ENCODE measurements around the gene SF1. TPM values are rescaled to one million over a fixed set of nuclear protein-coding genes. Genes with fewer than 3 reads are reported as not detected.

Gene SF1
- total RNA-seq, 2 experiments from 2014 or later, result 247 to 535 TPM

DNA sequence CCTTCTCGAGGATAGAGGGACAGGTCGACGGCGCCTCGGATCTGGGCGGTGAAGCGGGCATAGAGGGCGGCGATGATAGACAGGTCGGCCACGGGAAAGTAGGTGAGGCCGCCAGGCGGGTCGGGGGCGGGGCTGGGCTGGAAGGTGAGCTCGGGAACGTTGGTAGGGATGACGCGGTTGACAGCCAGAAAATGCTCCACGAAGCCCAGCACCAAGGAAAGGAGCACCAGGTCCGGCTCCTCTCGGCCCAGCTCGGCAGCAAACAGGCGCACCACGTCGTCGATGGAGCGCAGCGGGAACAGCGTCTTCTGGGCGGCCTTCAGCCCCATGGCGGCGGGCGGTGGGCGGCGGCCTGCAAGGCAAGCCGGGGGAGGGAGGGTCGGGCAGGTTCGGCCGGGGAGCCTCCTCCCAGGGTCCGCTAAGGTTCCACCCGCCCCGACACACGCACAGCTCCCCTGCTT, 31.5 kb upstream of the SF1 start:
- H3K36me3 ChIP-seq (ENCODE audit: insufficient read depth, low read length), result peaks cover 35% of the 10 kb centered on the region; the same call in 1 of the 2 replicates
- intact Hi-C loops (cut with micrococcal nuclease; ENCODE audit: unreplicated experiment), result no loop called here

DNA sequence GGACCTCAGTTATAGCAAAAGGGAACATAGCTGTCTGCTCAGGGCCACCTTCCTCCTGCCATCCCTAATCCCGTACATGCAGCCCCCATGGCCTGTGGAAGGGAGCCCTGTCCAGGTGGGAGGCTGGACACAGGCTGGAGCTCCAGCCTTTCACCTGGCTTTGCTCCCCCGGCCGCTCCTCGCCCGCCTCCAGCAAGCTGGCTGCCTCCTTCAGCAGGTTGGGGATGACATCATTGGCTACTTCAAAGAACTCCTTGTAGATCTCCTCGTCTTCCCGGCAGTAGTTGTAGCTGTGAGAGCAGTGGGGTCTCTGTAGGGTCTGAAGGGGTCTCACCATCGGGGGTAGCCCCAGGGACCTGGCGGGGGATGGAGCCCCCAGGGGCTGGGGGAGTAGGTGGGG, 27.1 kb upstream of the SF1 start:
- CTCF ChIA-PET (ENCODE audit: unreplicated experiment), result no interaction called here

More for the DNA sequence above, 31.5 kb upstream of the SF1 start:
- BruUV-seq (replicated peaks), result TSS peak; percentile 75
- Histone ChIP-seq H4K20me1 (ENCODE audit: insufficient read depth, low read length) (no peaks in the 10 kb centered on the region), H3K27ac (ENCODE audit: low read depth, low read length, poor library complexity, severe bottlenecking) (peak overlapping the region; percentile 55), H3K79me2 (ENCODE audit: insufficient read depth, low read depth, low read length) (peaks cover 16% of the 10 kb centered on the region), H3K9me3 (ENCODE audit: low read length) (no peaks in the 10 kb centered on the region), H3K4me2 (ENCODE audit: low read length) (peak overlapping the region; percentile 97), H3K9me2 (ENCODE audit: insufficient read depth, low read length) (no peaks in the 10 kb centered on the region), H3K4me1 (ENCODE audit: insufficient read depth, low read length, poor library complexity, severe bottlenecking) (peaks cover 34% of the 10 kb centered on the region), H3K4me3 (ENCODE audit: low read depth, low read length, poor library complexity, severe bottlenecking) (peak overlapping the region; percentile 96), H2AFZ (ENCODE audit: low read length) (peak overlapping the region; percentile 61; the same call in 1 of the 2 replicates)
- ChIA-PET POLR2A (interaction anchor here (0.7 to 2.4 kb wide), 3 partner anchors 9 to 1648 kb away, joined by 3 to 14 read pairs (median 4); no protein-coding TSS in a partner anchor), CTCF (ENCODE audit: unreplicated experiment) (interaction anchor here (0.6 to 0.7 kb wide), 2 partner anchors 34 to 204 kb away, joined by 3 to 5 read pairs; partner anchors contain the start of gene ARL2)
- TF ChIP-seq, protein P1, sequence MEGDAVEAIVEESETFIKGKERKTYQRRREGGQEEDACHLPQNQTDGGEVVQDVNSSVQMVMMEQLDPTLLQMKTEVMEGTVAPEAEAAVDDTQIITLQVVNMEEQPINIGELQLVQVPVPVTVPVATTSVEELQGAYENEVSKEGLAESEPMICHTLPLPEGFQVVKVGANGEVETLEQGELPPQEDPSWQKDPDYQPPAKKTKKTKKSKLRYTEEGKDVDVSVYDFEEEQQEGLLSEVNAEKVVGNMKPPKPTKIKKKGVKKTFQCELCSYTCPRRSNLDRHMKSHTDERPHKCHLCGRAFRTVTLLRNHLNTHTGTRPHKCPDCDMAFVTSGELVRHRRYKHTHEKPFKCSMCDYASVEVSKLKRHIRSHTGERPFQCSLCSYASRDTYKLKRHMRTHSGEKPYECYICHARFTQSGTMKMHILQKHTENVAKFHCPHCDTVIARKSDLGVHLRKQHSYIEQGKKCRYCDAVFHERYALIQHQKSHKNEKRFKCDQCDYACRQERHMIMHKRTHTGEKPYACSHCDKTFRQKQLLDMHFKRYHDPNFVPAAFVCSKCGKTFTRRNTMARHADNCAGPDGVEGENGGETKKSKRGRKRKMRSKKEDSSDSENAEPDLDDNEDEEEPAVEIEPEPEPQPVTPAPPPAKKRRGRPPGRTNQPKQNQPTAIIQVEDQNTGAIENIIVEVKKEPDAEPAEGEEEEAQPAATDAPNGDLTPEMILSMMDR (conservative IDR thresholded peaks at IDR 0.05; ENCODE audit: low read length), result no peak
- TF ChIP-seq EZH2phosphoT487 (IDR thresholded peaks at IDR 0.05; ENCODE audit: borderline replicate concordance, low read depth, low read length), result no peak
- peak; percentile 34 for DNase-seq (ENCODE audit: low spot score)

More for the DNA sequence above, 27.1 kb upstream of the SF1 start:
- peaks cover 58% of the 10 kb centered on the region for H3K36me3 ChIP-seq (ENCODE audit: insufficient read depth, low read length)
- POLR2A ChIA-PET, result no interaction called here
- H2AFZ ChIP-seq (ENCODE audit: low read length), result no peak overlapping the region
- no peak overlapping the region for H3K4me3 ChIP-seq (ENCODE audit: low read depth, low read length, poor library complexity, severe bottlenecking)
- H3K4me1 ChIP-seq (ENCODE audit: insufficient read depth, low read length, poor library complexity, severe bottlenecking), result peaks cover 45% of the 10 kb centered on the region
- H4K20me1 ChIP-seq (ENCODE audit: insufficient read depth, low read length), result no peaks in the 10 kb centered on the region
- H3K9me2 ChIP-seq (ENCODE audit: insufficient read depth, low read length), result no peaks in the 10 kb centered on the region
- H3K79me2 ChIP-seq (ENCODE audit: insufficient read depth, low read depth, low read length), result peaks cover 34% of the 10 kb centered on the region
- no peak overlapping the region for H3K27ac ChIP-seq (ENCODE audit: low read depth, low read length, poor library complexity, severe bottlenecking)
- TF ChIP-seq, protein P1 (conservative IDR thresholded peaks at IDR 0.05; ENCODE audit: low read length), result no peak
- no peak for TF ChIP-seq EZH2phosphoT487 (IDR thresholded peaks at IDR 0.05; ENCODE audit: borderline replicate concordance, low read depth, low read length)
- no peak overlapping the region for H3K4me2 ChIP-seq (ENCODE audit: low read length)
- DNase-seq (ENCODE audit: low spot score), result no peak
- intact Hi-C loops (cut with micrococcal nuclease; ENCODE audit: unreplicated experiment), result no loop called here
- no TSS peak for BruUV-seq (replicated peaks)
- no peaks in the 10 kb centered on the region for H3K9me3 ChIP-seq (ENCODE audit: low read length)
